H9 (cell line): ENCODE results near the gene SEL1L. TPM values are rescaled to one million over a fixed set of nuclear protein-coding genes. Genes with fewer than 3 reads are reported as not detected.

ENCODE experiments used
- DNase-seq: peaks from one replicate; pipeline ENCODE4 v3.0.0-alpha.2; 2017
- H2AFZ ChIP-seq: one replicate; pipeline ENCODE4 v1.6.1; 2013; ENCODE audit warnings: mild to moderate bottlenecking, low read length, control low read depth, moderate library complexity
- H2AK5ac ChIP-seq: 2 replicates; pipeline ENCODE4 v1.6.1; 2013; ENCODE audit warnings: low read length, control low read depth, mixed read lengths; ENCODE audit not compliant: insufficient read length
- H2BK120ac ChIP-seq: one replicate; pipeline ENCODE4 v1.6.1; 2013; ENCODE audit warnings: low read depth, mild to moderate bottlenecking, low read length, control low read depth, inconsistent platforms; ENCODE audit not compliant: poor library complexity, severe bottlenecking
- H2BK12ac ChIP-seq: 2 replicates; pipeline ENCODE4 v1.6.1; 2013; ENCODE audit warnings: low read length, control low read depth, mixed read lengths, low read depth; ENCODE audit not compliant: insufficient read length
- H2BK15ac ChIP-seq: 2 replicates; pipeline ENCODE4 v1.6.1; 2013; ENCODE audit warnings: low read depth, low read length, control low read depth
- H2BK20ac ChIP-seq: one replicate; pipeline ENCODE4 v1.6.1; 2013; ENCODE audit warnings: low read depth, mild to moderate bottlenecking, low read length, control low read depth, inconsistent platforms; ENCODE audit not compliant: poor library complexity, severe bottlenecking
- H2BK5ac ChIP-seq: 2 replicates; pipeline ENCODE4 v1.6.1; 2013; ENCODE audit warnings: low read length, control low read depth, mixed read lengths; ENCODE audit not compliant: insufficient read length
- H3K14ac ChIP-seq: 2 replicates; pipeline ENCODE4 v1.6.1; 2013; ENCODE audit warnings: low read length, control low read depth; ENCODE audit not compliant: insufficient read depth
- H3K18ac ChIP-seq: 2 replicates; pipeline ENCODE4 v1.6.1; 2013; ENCODE audit warnings: low read depth, mild to moderate bottlenecking, mixed read lengths, low read length, control low read depth; ENCODE audit not compliant: insufficient read length
- H3K23ac ChIP-seq: 2 replicates; pipeline ENCODE4 v1.6.1; 2013; ENCODE audit warnings: low read length, control low read depth, mixed read lengths, low read depth; ENCODE audit not compliant: insufficient read length
- H3K23me2 ChIP-seq: 2 replicates; pipeline ENCODE4 v1.6.1; 2013; ENCODE audit warnings: low read depth, mild to moderate bottlenecking, mixed read lengths, low read length, control low read depth; ENCODE audit not compliant: insufficient read length, poor library complexity, severe bottlenecking
- H3K27ac ChIP-seq: 2 replicates; pipeline ENCODE4 v1.5.1; 2013; ENCODE audit warnings: low read length, control low read depth, mixed read lengths, low read depth; ENCODE audit not compliant: insufficient read length
- H3K27me3 ChIP-seq: 2 replicates; pipeline ENCODE4 v1.6.1; 2013; ENCODE audit warnings: low read length, control low read depth, inconsistent platforms; ENCODE audit not compliant: insufficient read depth
- H3K4ac ChIP-seq: 2 replicates; pipeline ENCODE4 v1.6.1; 2013; ENCODE audit warnings: low read depth, mild to moderate bottlenecking, control low read depth, inconsistent platforms, low read length, moderate library complexity
- H3K4me1 ChIP-seq: 2 replicates; pipeline ENCODE4 v1.6.1; 2013; ENCODE audit warnings: low read length, control low read depth, inconsistent platforms; ENCODE audit not compliant: insufficient read depth
- H3K4me2 ChIP-seq: 2 replicates; pipeline ENCODE4 v1.6.1; 2013; ENCODE audit warnings: low read length, control low read depth, mixed read lengths; ENCODE audit not compliant: insufficient read length, insufficient read depth
- H3K56ac ChIP-seq: 2 replicates; pipeline ENCODE4 v1.6.1; 2013; ENCODE audit warnings: low read depth, mild to moderate bottlenecking, mixed read lengths, low read length, control low read depth; ENCODE audit not compliant: insufficient read length
- H3K79me1 ChIP-seq: 2 replicates; pipeline ENCODE4 v1.6.1; 2013; ENCODE audit warnings: low read depth, mild to moderate bottlenecking, moderate library complexity, low read length, control low read depth, inconsistent platforms; ENCODE audit not compliant: insufficient read depth, poor library complexity, severe bottlenecking
- H3K79me2 ChIP-seq: 2 replicates; pipeline ENCODE4 v1.6.1; 2013; ENCODE audit warnings: low read length, control low read depth, inconsistent platforms; ENCODE audit not compliant: insufficient read depth
- H3K9ac ChIP-seq: 2 replicates; pipeline ENCODE4 v1.6.1; 2013; ENCODE audit warnings: low read length, control low read depth, mixed read lengths; ENCODE audit not compliant: insufficient read length; ENCODE audit errors: extremely low read depth
- H3K9me3 ChIP-seq: one replicate; pipeline ENCODE4 v1.6.1; 2013; ENCODE audit warnings: low read depth, low read length, inconsistent platforms; ENCODE audit not compliant: control insufficient read depth
- H3T11ph ChIP-seq: one replicate; pipeline ENCODE4 v1.6.1; 2013; ENCODE audit warnings: mild to moderate bottlenecking, low read length, control low read depth, inconsistent platforms
- H4K20me1 ChIP-seq: one replicate; pipeline ENCODE4 v1.6.1; 2013; ENCODE audit not compliant: control insufficient read depth, insufficient read length, insufficient read depth
- H4K5ac ChIP-seq: 2 replicates; pipeline ENCODE4 v1.6.1; 2013; ENCODE audit warnings: low read depth, mild to moderate bottlenecking, mixed read lengths, low read length, control low read depth; ENCODE audit not compliant: insufficient read length
- H4K8ac ChIP-seq: replicated peaks from 2 replicates; pipeline ENCODE4 v1.6.1; 2013; ENCODE audit warnings: low read length, control low read depth, mixed read lengths, low read depth; ENCODE audit not compliant: insufficient read length
- H4K91ac ChIP-seq: 2 replicates; pipeline ENCODE4 v1.6.1; 2013; ENCODE audit warnings: low read depth, mild to moderate bottlenecking, moderate library complexity, mixed read lengths, low read length, control low read depth; ENCODE audit not compliant: insufficient read length
- H3K27ac Mint-ChIP-seq, 3 experiments: 2 replicates in 2 of 3; 3 replicates in 1 of 3; pipeline ENCODE4 v1.8.0; 2020 to 2021; ENCODE audit warnings: mixed read lengths in 3 of 3, mild to moderate bottlenecking in 1 of 3, moderate library complexity in 1 of 3
- H3K27me3 Mint-ChIP-seq: 2 replicates; pipeline ENCODE4 v1.8.0; 2021; ENCODE audit warnings: low read depth, mild to moderate bottlenecking, moderate library complexity, mixed read lengths
- H3K36me3 Mint-ChIP-seq, 3 experiments: 2 replicates in 2 of 3; 3 replicates in 1 of 3; pipeline ENCODE4 v1.8.0; 2020 to 2021; ENCODE audit warnings: low read depth in 3 of 3, mixed read lengths in 3 of 3; ENCODE audit not compliant: insufficient read depth in 1 of 3
- H3K4me1 Mint-ChIP-seq, 2 experiments: 2 replicates each; pipeline ENCODE4 v1.8.0; 2020; ENCODE audit warnings: mixed read lengths in 2 of 2
- H3K4me3 Mint-ChIP-seq, 2 experiments: 2 replicates in 1 of 2; 3 replicates in 1 of 2; pipeline ENCODE4 v1.8.0; 2020 to 2021; ENCODE audit warnings: mild to moderate bottlenecking in 2 of 2, mixed read lengths in 2 of 2, moderate library complexity in 1 of 2
- H3K9me3 Mint-ChIP-seq, 2 experiments: 2 replicates in 1 of 2; 3 replicates in 1 of 2; pipeline ENCODE4 v1.8.0; 2020; ENCODE audit warnings: mild to moderate bottlenecking in 2 of 2, mixed read lengths in 2 of 2, moderate library complexity in 1 of 2
- WGBS: extraction: QIAGEN DNeasy Blood & Tissue Kit; methylation state at CpG from one replicate; pipeline ENCODE4 v1.1.7; 2013; ENCODE audit warnings: missing lambda C conversion rate, low lambda C conversion rate, mixed read lengths; ENCODE audit not compliant: insufficient read length; ENCODE audit errors: extremely low coverage; 5-methylcytosine and 5-hydroxymethylcytosine counted together
- total RNA-seq: library from RNA; stranded (reverse); gene quantifications from 2 replicates; pipeline ENCODE4 v1.2.1, GENCODE V29; 2021
- TF ChIP-seq, protein P1 (sequence below): fragments of 200-600 bp; sonication (generic); conservative IDR thresholded peaks from 3 replicates; pipeline ENCODE4 v1.8.0; 2021; ENCODE audit warnings: antibody characterized with exemption, mild to moderate bottlenecking

The SEL1L gene
- total RNA-seq, 1 experiment from 2014 or later: 27.5 TPM

DNA sequence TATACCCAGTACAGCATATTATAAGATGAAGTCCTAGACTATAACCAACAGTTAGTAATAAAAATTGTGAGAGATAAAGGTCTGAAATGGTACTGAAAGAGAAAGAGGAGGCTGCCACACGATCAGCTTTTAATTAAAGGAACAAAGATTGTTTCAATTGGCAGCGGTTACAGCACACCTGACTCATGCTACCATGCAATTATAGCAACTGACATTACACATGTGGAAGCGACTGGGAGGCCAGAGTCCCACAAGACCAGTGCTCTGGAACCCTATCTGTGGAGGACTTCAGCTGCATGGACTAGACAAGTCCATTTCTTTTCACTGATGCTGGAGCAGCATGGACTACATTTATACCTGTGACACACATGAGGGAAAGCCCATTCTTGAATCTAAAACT is 55.2 kb downstream of the SEL1L start:
- H3K4me2 ChIP-seq: no peak overlapping the region
- no peak overlapping the region for H4K91ac ChIP-seq
- Mint-ChIP-seq H3K27ac (no peak overlapping the region), H3K4me1 (no peaks in the 10 kb centered on the region), H3K9me3 (no peaks in the 10 kb centered on the region), H3K36me3 (peaks cover 2 to 31% (median 31%) of the 10 kb centered on the region in 3 experiments; a peak in 5 of 7 replicates), H3K4me3 (no peak overlapping the region), H3K27me3 (no peaks in the 10 kb centered on the region)
- no peak overlapping the region for H3K9ac ChIP-seq
- H2BK5ac ChIP-seq: no peak overlapping the region
- H3K79me1 ChIP-seq: no peaks in the 10 kb centered on the region
- no peak for DNase-seq
- no peaks in the 10 kb centered on the region for H3K4me1 ChIP-seq
- no peak overlapping the region for H4K5ac ChIP-seq
- H3K14ac ChIP-seq: no peak overlapping the region
- no peaks in the 10 kb centered on the region for H3K23me2 ChIP-seq
- TF ChIP-seq, protein P1, sequence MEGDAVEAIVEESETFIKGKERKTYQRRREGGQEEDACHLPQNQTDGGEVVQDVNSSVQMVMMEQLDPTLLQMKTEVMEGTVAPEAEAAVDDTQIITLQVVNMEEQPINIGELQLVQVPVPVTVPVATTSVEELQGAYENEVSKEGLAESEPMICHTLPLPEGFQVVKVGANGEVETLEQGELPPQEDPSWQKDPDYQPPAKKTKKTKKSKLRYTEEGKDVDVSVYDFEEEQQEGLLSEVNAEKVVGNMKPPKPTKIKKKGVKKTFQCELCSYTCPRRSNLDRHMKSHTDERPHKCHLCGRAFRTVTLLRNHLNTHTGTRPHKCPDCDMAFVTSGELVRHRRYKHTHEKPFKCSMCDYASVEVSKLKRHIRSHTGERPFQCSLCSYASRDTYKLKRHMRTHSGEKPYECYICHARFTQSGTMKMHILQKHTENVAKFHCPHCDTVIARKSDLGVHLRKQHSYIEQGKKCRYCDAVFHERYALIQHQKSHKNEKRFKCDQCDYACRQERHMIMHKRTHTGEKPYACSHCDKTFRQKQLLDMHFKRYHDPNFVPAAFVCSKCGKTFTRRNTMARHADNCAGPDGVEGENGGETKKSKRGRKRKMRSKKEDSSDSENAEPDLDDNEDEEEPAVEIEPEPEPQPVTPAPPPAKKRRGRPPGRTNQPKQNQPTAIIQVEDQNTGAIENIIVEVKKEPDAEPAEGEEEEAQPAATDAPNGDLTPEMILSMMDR: no peak
- H3K27me3 ChIP-seq: no peaks in the 10 kb centered on the region
- H2BK15ac ChIP-seq: no peak overlapping the region
- no peak overlapping the region for H2AK5ac ChIP-seq
- no peak overlapping the region for H3T11ph ChIP-seq
- H3K4ac ChIP-seq: no peak overlapping the region
- no peak overlapping the region for H4K8ac ChIP-seq
- WGBS: no CpG with 5 or more reads among the region's 3 CpGs
- H2BK20ac ChIP-seq: no peak overlapping the region
- no peak overlapping the region for H3K23ac ChIP-seq
- H3K9me3 ChIP-seq: no peaks in the 10 kb centered on the region
- no peak overlapping the region for H3K27ac ChIP-seq
- H4K20me1 ChIP-seq: no peaks in the 10 kb centered on the region
- H3K18ac ChIP-seq: no peak overlapping the region
- no peaks in the 10 kb centered on the region for H3K79me2 ChIP-seq
- H2BK12ac ChIP-seq: no peak overlapping the region
- no peak overlapping the region for H2BK120ac ChIP-seq
- no peak overlapping the region for H2AFZ ChIP-seq
- no peak overlapping the region for H3K56ac ChIP-seq
